OCI-LY7 (cell line): ENCODE data around the gene ELK4. TPM values are rescaled to one million over a fixed set of nuclear protein-coding genes. Genes with fewer than 3 reads are reported as not detected.
A peak's percentile ranks its signal among the peaks of the same experiment; 100 is the strongest.

Experiments
- BruUV-seq: library from RNA; stranded (reverse); fragments of 400-500 nt; replicated peaks from 2 replicates; lab custom pipeline; 2021; lab: Mats Ljungman, UMichigan
- CTCF ChIA-PET: fragments of 300-600 bp; sonication (Branson Sonifier 250); formaldehyde crosslinking; loops from one replicate; lab custom pipeline; 2022; ENCODE audit warnings: antibody characterized with exemption; ENCODE audit not compliant: unreplicated experiment; lab: Charles Lee
- POLR2A ChIA-PET: fragments of 300-600 bp; sonication (Branson Sonifier 250); formaldehyde crosslinking; loops from one replicate; lab custom pipeline; 2022; ENCODE audit warnings: antibody characterized with exemption; lab: Charles Lee
- DNase-seq: peaks from one replicate; pipeline ENCODE4 v3.0.0-alpha.2; 2015; ENCODE audit warnings: low spot score
- H2AFZ ChIP-seq: fragments of 200-600 bp; sonication (generic), shearing (Covaris generic); 2 replicates; pipeline ENCODE4 v1.6.1; 2014; ENCODE audit warnings: mild to moderate bottlenecking, antibody characterized with exemption, low read length, moderate library complexity
- H3K27ac ChIP-seq: fragments of 200-600 bp; sonication (generic); 2 replicates; pipeline ENCODE4 v1.5.1; 2014; ENCODE audit warnings: mixed run types, low read depth, mild to moderate bottlenecking, moderate library complexity, low read length, inconsistent platforms; ENCODE audit not compliant: poor library complexity, severe bottlenecking
- H3K36me3 ChIP-seq: fragments of 200-600 bp; sonication (generic); 2 replicates; pipeline ENCODE4 v1.6.1; 2014; ENCODE audit warnings: mild to moderate bottlenecking, antibody characterized with exemption, low read length, moderate library complexity, mixed read lengths; ENCODE audit not compliant: insufficient read depth
- H3K4me1 ChIP-seq: fragments of 200-600 bp; sonication (generic); 2 replicates; pipeline ENCODE4 v1.5.1; 2014; ENCODE audit warnings: mild to moderate bottlenecking, low read length; ENCODE audit not compliant: insufficient read depth, poor library complexity, severe bottlenecking
- H3K4me2 ChIP-seq: fragments of 200-600 bp; sonication (generic); 2 replicates; pipeline ENCODE4 v1.6.1; 2014; ENCODE audit warnings: mild to moderate bottlenecking, low read length
- H3K4me3 ChIP-seq: fragments of 200-600 bp; sonication (generic); 2 replicates; pipeline ENCODE4 v1.5.1; 2014; ENCODE audit warnings: mild to moderate bottlenecking, low read depth, low read length; ENCODE audit not compliant: poor library complexity, severe bottlenecking
- H3K79me2 ChIP-seq: fragments of 200-600 bp; sonication (generic); 2 replicates; pipeline ENCODE4 v1.6.1; 2016; ENCODE audit warnings: low read depth, mild to moderate bottlenecking, low read length, moderate library complexity, mixed read lengths; ENCODE audit not compliant: insufficient read depth
- H3K9me2 ChIP-seq: fragments of 200-600 bp; sonication (generic); 2 replicates; pipeline ENCODE4 v1.6.1; 2016; ENCODE audit warnings: mild to moderate bottlenecking, low read length, mixed read lengths; ENCODE audit not compliant: insufficient read depth
- H3K9me3 ChIP-seq: fragments of 200-600 bp; sonication (generic); 2 replicates; pipeline ENCODE4 v1.6.1; 2014; ENCODE audit warnings: mild to moderate bottlenecking, mixed run types, low read length, mixed read lengths
- H4K20me1 ChIP-seq: fragments of 200-600 bp; sonication (generic); 2 replicates; pipeline ENCODE4 v1.6.1; 2014; ENCODE audit warnings: mild to moderate bottlenecking, antibody characterized with exemption, low read length, moderate library complexity, mixed read lengths; ENCODE audit not compliant: insufficient read depth
- EZH2phosphoT487 ChIP-seq: fragments of 200-600 bp; sonication (generic); IDR thresholded peaks from 2 replicates; pipeline ENCODE4 v1.6.1; 2018; ENCODE audit warnings: low read depth, borderline replicate concordance, mild to moderate bottlenecking, mixed run types, antibody characterized with exemption, low read length, moderate library complexity, mixed read lengths
- intact Hi-C: fragments of 100-400 bp; cut with micrococcal nuclease; formaldehyde crosslinking; loops from one replicate; pipeline ENCODE4 v1.10.0; 2022; ENCODE audit not compliant: unreplicated experiment
- total RNA-seq, 2 experiments: library from RNA; depleted of rRNA in 1 of 2; stranded (reverse); fragments of >200 nt in 1 of 2; shearing (Covaris generic) in 1 of 2; gene quantifications; 2 replicates each; pipeline ENCODE4 v1.2.3, GENCODE V29; 2014 to 2022
- TF ChIP-seq, protein P1 (sequence below): fragments of 200-600 bp; sonication (generic); conservative IDR thresholded peaks from 2 replicates; pipeline ENCODE4 v1.5.1; 2014; ENCODE audit warnings: mild to moderate bottlenecking, antibody characterized with exemption, low read length, moderate library complexity, mixed read lengths

ELK4 gene
- total RNA-seq, 2 experiments from 2014 or later: 26.4 to 88.3 TPM

DNA sequence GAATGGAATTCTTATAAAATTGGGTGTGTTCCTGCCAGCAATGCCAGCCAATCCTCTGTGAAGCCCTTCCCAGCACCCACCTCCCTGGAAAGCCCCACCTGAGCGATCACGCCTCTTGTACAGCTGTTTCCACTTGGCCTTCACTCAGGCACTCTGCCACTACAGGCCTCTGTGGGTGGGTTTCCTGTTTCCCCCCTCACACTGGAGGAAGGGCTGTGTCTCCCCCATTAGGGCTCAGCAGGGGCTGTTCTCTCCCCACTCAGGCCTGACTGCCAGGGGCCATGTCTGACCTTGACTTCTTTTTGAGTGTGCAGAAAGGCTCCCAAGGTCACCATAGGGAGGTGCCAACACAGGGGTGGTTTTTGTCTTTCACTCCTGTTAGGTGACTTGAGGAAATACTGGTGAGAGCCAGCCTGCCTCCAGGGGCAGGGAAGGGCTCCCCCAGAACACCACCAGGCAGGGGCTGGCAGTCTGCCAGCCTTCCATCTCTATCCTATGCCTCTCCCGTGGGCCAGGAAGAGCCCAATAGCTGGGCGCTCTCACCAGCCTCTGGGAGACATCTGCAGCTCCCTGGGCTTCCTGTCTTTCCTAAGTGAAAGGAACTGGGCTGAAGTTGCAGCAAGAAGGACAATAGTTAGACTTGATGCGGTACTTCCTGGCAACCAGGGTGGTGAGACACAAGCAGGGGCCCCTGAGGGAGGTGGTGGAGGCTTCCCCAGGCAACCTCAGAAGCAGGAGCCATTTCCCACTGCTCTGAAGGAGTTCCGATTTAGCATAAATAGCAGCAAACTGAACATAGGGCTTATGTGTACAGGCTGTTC is 49.1 kb downstream of the ELK4 start:
- Histone ChIP-seq H3K4me3 (no peak overlapping the region), H4K20me1 (no peaks in the 10 kb centered on the region), H3K27ac (no peak overlapping the region), H3K9me3 (no peaks in the 10 kb centered on the region), H3K4me1 (peaks cover 11% of the 10 kb centered on the region), H3K79me2 (no peaks in the 10 kb centered on the region), H3K36me3 (no peaks in the 10 kb centered on the region), H3K9me2 (no peaks in the 10 kb centered on the region), H3K4me2 (no peak overlapping the region), H2AFZ (no peak overlapping the region)
- intact Hi-C loops: no loop called here
- ChIA-PET CTCF (no interaction called here), POLR2A (interaction anchor here (1.1 to 1.8 kb wide), 2 partner anchors 10 to 50 kb away, joined by 3 to 4 read pairs; no protein-coding TSS in a partner anchor)
- TF ChIP-seq, protein P1, sequence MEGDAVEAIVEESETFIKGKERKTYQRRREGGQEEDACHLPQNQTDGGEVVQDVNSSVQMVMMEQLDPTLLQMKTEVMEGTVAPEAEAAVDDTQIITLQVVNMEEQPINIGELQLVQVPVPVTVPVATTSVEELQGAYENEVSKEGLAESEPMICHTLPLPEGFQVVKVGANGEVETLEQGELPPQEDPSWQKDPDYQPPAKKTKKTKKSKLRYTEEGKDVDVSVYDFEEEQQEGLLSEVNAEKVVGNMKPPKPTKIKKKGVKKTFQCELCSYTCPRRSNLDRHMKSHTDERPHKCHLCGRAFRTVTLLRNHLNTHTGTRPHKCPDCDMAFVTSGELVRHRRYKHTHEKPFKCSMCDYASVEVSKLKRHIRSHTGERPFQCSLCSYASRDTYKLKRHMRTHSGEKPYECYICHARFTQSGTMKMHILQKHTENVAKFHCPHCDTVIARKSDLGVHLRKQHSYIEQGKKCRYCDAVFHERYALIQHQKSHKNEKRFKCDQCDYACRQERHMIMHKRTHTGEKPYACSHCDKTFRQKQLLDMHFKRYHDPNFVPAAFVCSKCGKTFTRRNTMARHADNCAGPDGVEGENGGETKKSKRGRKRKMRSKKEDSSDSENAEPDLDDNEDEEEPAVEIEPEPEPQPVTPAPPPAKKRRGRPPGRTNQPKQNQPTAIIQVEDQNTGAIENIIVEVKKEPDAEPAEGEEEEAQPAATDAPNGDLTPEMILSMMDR: no peak
- no peak for TF ChIP-seq EZH2phosphoT487
- BruUV-seq: no TSS peak
- DNase-seq: peak; percentile 38

DNA sequence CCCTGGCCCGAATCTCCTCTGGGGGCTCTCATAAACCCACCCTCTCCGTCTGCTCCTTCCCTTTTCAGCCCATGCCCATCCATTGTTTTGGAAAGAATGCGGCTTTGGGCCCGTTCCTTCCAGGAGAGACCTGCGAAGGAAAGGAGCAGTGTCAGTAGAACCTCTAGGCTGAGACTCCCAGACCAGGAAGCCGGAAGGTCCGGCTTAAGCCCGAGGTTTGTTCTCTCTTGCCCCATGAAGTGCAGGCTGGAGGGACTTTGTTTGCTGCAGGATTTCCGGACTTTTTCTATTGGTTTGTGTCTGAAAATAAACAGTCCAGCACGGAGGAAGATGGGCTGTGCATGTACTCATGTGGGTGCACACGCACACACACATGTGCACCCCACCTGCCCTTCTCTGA is 49.8 kb downstream of the ELK4 start:
- CTCF ChIA-PET: no interaction called here
- Histone ChIP-seq H3K4me1 (peaks cover 11% of the 10 kb centered on the region), H4K20me1 (no peaks in the 10 kb centered on the region), H3K9me2 (no peaks in the 10 kb centered on the region), H3K9me3 (no peaks in the 10 kb centered on the region), H3K27ac (no peak overlapping the region), H3K36me3 (no peaks in the 10 kb centered on the region), H3K4me2 (no peak overlapping the region), H2AFZ (no peak overlapping the region), H3K79me2 (no peaks in the 10 kb centered on the region), H3K4me3 (no peak overlapping the region)
- POLR2A ChIA-PET: interaction anchor here (1.0 kb wide), 1 partner anchor 10 kb away, joined by 3 read pairs; no protein-coding TSS in a partner anchor
- TF ChIP-seq, protein P1: no peak
- no peak for TF ChIP-seq EZH2phosphoT487
- BruUV-seq: no TSS peak
- DNase-seq: no peak
- intact Hi-C loops: no loop called here
